Mesothelial cell of epicardium (in vitro differentiated cells): ENCODE measurements around the gene RXRA. TPM values are rescaled to one million over a fixed set of nuclear protein-coding genes. Genes with fewer than 3 reads are reported as not detected.

ENCODE experiments used
- DNase-seq, 2 experiments: peaks; one replicate each; pipeline ENCODE4 v3.0.0; 2021; ENCODE audit warnings: low spot score in 2 of 2; ENCODE audit not compliant: unreplicated experiment in 2 of 2
- H3K27ac Mint-ChIP-seq: 2 replicates; pipeline ENCODE4 v1.8.0; 2021; ENCODE audit warnings: mixed read lengths
- H3K27me3 Mint-ChIP-seq: 2 replicates; pipeline ENCODE4 v1.8.0; 2021; ENCODE audit warnings: low read depth, mixed read lengths
- H3K36me3 Mint-ChIP-seq: 2 replicates; pipeline ENCODE4 v1.8.0; 2021; ENCODE audit warnings: mixed read lengths
- H3K4me1 Mint-ChIP-seq: 2 replicates; pipeline ENCODE4 v1.8.0; 2021; ENCODE audit warnings: mixed read lengths
- H3K4me3 Mint-ChIP-seq: 2 replicates; pipeline ENCODE4 v1.8.0; 2021; ENCODE audit warnings: mild to moderate bottlenecking, moderate library complexity, mixed read lengths
- H3K9me3 Mint-ChIP-seq: 2 replicates; pipeline ENCODE4 v1.8.0; 2021; ENCODE audit warnings: mixed read lengths
- total RNA-seq: library from RNA; stranded (reverse); gene quantifications from 3 replicates; pipeline ENCODE4 v1.2.1, GENCODE V29; 2021
- TF ChIP-seq, protein P1 (sequence below): fragments of 200-600 bp; sonication (generic); IDR thresholded peaks from one replicate; pipeline ENCODE4 v1.5.0; 2021; ENCODE audit warnings: antibody characterized with exemption; ENCODE audit not compliant: unreplicated experiment

The RXRA gene
- total RNA-seq, 1 donor from 2014 or later = 45.0 TPM

DNA sequence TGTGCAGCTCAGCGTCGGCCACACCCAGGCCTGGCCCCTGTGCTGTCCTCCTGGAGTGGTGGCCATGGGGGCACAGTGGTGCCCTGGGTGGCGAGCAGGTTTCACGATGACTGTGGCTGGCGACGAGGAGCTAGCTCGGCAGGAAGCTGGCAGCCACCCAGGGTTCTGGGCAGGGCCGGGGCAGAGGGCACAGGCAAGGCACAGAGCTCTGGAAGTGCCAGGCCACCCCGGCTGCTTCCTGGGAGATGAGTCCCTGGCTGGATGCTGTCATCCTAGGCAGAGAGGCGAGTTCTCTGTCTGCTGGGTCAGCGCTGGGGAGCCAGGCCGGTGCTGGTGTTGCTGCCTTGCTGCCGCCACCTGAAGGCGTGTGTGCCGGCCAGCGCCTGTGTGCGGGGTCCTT is 51.7 kb downstream of the RXRA start:
- H3K27me3 Mint-ChIP-seq = no peaks in the 10 kb centered on the region
- DNase-seq = no peak
- H3K4me3 Mint-ChIP-seq = no peak overlapping the region
- H3K36me3 Mint-ChIP-seq = no peaks in the 10 kb centered on the region
- peaks cover 42% of the 10 kb centered on the region for H3K4me1 Mint-ChIP-seq
- TF ChIP-seq, protein P1, sequence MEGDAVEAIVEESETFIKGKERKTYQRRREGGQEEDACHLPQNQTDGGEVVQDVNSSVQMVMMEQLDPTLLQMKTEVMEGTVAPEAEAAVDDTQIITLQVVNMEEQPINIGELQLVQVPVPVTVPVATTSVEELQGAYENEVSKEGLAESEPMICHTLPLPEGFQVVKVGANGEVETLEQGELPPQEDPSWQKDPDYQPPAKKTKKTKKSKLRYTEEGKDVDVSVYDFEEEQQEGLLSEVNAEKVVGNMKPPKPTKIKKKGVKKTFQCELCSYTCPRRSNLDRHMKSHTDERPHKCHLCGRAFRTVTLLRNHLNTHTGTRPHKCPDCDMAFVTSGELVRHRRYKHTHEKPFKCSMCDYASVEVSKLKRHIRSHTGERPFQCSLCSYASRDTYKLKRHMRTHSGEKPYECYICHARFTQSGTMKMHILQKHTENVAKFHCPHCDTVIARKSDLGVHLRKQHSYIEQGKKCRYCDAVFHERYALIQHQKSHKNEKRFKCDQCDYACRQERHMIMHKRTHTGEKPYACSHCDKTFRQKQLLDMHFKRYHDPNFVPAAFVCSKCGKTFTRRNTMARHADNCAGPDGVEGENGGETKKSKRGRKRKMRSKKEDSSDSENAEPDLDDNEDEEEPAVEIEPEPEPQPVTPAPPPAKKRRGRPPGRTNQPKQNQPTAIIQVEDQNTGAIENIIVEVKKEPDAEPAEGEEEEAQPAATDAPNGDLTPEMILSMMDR = no peak
- H3K9me3 Mint-ChIP-seq = no peaks in the 10 kb centered on the region
- H3K27ac Mint-ChIP-seq = no peak overlapping the region

DNA sequence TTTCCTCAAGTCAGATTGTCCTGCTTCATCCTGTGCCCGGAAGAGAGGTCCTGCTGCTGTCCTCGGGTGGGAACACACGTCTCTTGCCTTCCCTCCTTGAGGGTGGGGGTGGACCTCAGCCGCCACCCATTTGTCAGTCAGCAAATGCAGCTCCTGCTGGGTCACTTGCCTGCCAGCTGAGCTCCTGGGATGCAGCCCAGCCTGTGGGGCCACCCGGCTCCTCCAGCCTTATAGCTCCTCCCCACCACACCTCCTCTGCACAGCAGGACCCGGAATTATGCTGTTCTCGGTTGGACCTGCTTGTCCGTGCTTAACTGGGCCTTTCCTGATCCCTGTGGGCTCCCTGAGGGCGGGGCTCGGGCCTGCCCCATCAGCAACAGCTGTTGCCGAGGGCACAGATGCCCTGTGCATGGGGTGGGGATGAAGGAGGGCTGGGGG is 52.7 kb downstream of the RXRA start:
- Mint-ChIP-seq H3K27ac (no peak overlapping the region), H3K9me3 (no peaks in the 10 kb centered on the region), H3K4me1 (peaks cover 42% of the 10 kb centered on the region), H3K4me3 (no peak overlapping the region), H3K36me3 (no peaks in the 10 kb centered on the region), H3K27me3 (no peaks in the 10 kb centered on the region)
- no peak for DNase-seq
- TF ChIP-seq, protein P1 = no peak

DNA sequence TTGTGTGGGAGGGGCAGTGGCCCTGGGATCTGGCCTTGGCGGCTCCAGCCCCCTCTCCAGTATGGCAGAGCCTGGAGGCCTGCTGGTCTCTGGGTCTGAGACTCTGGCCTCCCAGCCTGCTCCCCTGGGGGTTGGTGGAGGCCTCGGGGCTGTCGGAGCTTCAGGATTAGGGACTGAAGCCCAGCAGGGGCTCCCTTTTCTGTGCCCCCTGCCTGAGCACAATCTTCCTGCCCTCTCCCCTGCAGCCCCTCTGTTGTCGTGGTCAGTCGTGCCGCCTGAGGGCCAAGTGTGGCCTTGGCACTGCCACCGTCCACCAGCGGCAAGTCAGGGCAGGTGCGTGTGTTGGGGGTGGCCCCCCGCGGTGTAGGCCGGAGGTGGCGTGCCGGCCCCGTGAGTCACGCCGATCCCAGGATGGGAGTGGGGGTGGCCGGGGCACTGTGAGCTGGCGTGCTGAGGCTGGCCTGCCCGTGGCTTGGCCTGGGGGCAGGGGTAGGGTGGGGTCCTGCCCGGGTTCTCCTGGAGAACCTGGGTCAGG is 53.6 kb downstream of the RXRA start:
- Mint-ChIP-seq H3K27me3 (no peaks in the 10 kb centered on the region), H3K27ac (no peak overlapping the region), H3K4me3 (no peak overlapping the region), H3K9me3 (no peaks in the 10 kb centered on the region), H3K36me3 (no peaks in the 10 kb centered on the region), H3K4me1 (peaks cover 43% of the 10 kb centered on the region)
- TF ChIP-seq, protein P1 = no peak
- DNase-seq = no peak

DNA sequence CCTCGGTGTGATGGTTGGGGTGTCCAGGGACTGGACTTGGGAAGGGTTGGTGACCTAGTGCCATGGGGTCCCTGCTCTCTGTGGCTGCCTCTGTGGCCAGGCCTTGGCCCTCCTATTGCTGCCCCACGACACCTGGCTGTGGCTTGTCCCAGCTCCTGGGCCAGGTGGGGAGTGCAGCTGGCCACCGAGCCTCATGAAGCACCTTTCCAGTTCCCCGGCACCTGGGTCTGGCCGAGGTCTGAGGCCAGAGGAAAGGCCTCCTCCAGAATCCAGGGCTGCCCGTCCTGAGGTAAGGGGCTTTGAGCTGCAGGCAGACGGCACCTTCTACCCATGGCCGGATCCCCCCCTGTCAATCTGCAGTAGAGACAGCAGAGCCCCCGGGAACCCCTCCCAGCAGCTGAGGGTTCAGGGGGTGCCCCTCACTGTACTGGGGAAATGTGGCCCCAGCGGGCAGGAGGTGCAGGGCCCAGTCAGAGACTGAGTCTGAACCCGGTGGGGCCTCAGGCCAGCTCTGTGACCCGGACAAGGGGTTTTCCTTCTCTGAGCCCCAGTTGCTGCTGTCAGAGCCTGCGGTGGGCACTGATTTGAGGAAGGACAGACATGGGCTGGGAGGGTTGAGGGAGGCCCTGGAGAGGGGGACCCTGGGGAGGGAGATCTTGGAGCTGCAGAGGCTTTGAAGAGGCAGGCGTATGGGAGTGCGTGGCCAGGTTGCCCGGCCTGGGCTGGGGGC is 54.5 kb downstream of the RXRA start:
- TF ChIP-seq, protein P1 = no peak
- DNase-seq = no peak
- Mint-ChIP-seq H3K9me3 (no peaks in the 10 kb centered on the region), H3K36me3 (no peaks in the 10 kb centered on the region), H3K27ac (no peak overlapping the region), H3K27me3 (no peaks in the 10 kb centered on the region), H3K4me3 (no peak overlapping the region), H3K4me1 (peaks cover 35% of the 10 kb centered on the region)

DNA sequence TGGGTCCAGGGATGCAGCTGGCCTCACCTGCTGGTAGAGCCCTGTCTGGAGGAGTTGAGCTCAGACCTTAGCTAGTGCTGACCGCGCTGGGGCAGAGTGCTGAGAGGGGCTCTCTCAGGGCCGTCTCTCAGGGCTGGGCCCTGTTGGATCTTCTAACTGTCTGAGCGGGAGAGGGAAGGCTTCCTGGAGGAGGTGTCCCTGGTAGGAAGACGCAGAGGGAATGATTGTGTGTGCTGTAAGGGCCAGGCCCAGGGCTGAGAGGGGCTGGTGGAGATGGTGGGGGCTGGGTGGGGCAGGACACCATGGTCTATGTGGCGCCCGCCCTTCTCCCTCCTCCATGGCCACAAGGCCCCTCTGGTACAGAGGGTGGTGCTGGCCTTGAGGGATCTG is 55.0 kb downstream of the RXRA start:
- Mint-ChIP-seq H3K36me3 (no peaks in the 10 kb centered on the region), H3K9me3 (no peaks in the 10 kb centered on the region), H3K27me3 (no peaks in the 10 kb centered on the region), H3K4me1 (peaks cover 33% of the 10 kb centered on the region), H3K4me3 (no peak overlapping the region), H3K27ac (peak overlapping the region; percentile 51)
- no peak for DNase-seq
- TF ChIP-seq, protein P1 = no peak
